C4-2B (cell line): ENCODE measurements around the gene FSHB.

ENCODE experiments used
- ZFX ChIP-seq: fragments of 450-650 bp; IDR thresholded peaks from 2 replicates; pipeline ENCODE4 v1.6.1; 2017
- TF ChIP-seq, protein P1 (sequence below): fragments of 450-650 bp; conservative IDR thresholded peaks from 2 replicates; pipeline ENCODE4 v1.5.1; 2017; ENCODE audit warnings: mild to moderate bottlenecking

DNA sequence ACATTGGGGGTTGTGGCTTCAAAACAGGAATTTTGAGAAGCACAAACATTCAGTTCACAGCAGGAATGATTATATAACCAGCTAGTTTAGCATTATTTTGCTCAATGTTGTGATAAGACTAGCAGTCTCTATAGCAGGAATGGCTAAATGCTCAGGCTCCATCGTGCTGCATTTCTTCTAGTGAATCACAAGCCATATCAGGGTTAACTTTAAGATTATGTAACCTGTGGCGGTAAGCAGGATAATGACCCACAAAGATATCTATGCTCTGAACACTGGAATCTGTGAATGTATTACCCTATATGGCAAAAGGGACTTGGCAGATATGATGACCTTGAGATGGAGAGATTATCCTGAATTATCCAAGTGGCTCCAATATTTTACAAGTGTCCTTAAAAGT is 14.8 kb downstream of the FSHB start:
- no peak for TF ChIP-seq ZFX
- TF ChIP-seq, protein P1, sequence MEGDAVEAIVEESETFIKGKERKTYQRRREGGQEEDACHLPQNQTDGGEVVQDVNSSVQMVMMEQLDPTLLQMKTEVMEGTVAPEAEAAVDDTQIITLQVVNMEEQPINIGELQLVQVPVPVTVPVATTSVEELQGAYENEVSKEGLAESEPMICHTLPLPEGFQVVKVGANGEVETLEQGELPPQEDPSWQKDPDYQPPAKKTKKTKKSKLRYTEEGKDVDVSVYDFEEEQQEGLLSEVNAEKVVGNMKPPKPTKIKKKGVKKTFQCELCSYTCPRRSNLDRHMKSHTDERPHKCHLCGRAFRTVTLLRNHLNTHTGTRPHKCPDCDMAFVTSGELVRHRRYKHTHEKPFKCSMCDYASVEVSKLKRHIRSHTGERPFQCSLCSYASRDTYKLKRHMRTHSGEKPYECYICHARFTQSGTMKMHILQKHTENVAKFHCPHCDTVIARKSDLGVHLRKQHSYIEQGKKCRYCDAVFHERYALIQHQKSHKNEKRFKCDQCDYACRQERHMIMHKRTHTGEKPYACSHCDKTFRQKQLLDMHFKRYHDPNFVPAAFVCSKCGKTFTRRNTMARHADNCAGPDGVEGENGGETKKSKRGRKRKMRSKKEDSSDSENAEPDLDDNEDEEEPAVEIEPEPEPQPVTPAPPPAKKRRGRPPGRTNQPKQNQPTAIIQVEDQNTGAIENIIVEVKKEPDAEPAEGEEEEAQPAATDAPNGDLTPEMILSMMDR, result no peak
